T-helper 22 cell (primary cell): Measurements from ENCODE around the gene B4GALNT3.

ENCODE experiments used
- DNase-seq: peaks from one replicate; pipeline ENCODE4 v3.0.0-alpha.2; 2020; ENCODE audit warnings: low read depth

B4GALNT3 gene

GRCh38 chr12:593396-594270, 133.9 kb downstream of the B4GALNT3 start:
- DNase-seq, result no peak

- DNase-seq, result no peak
Measured at GRCh38 chr12:597926-598568, 138.3 kb downstream of the B4GALNT3 start.

GRCh38 chr12:599756-600155, 140.0 kb downstream of the B4GALNT3 start:
- DNase-seq, result no peak

- DNase-seq, result no peak
Measured at GRCh38 chr12:601976-602699, 142.4 kb downstream of the B4GALNT3 start.

GRCh38 chr12:602700-603068, 142.9 kb downstream of the B4GALNT3 start:
- no peak for DNase-seq

- no peak for DNase-seq
Measured at GRCh38 chr12:604956-605355, 145.2 kb downstream of the B4GALNT3 start.

- no peak for DNase-seq
Measured at GRCh38 chr12:607541-608001, 147.8 kb downstream of the B4GALNT3 start.

- DNase-seq, result no peak
Measured at GRCh38 chr12:608413-608812, 148.7 kb downstream of the B4GALNT3 start.

- no peak for DNase-seq
Measured at GRCh38 chr12:608921-609320, 149.2 kb downstream of the B4GALNT3 start.

GRCh38 chr12:611721-612120, 152.0 kb downstream of the B4GALNT3 start:
- no peak for DNase-seq

- DNase-seq, result no peak
Measured at GRCh38 chr12:612293-612692, 152.6 kb downstream of the B4GALNT3 start.

- DNase-seq, result no peak
Measured at GRCh38 chr12:612886-613285, 153.1 kb downstream of the B4GALNT3 start.
